ENCODE measurements around the gene TLCD3A. TPM values are rescaled to one million over a fixed set of nuclear protein-coding genes. Genes with fewer than 3 reads are reported as not detected.
"Not testable (repeated sequence)": the region's sequence is repeated elsewhere in the genome, so short reads cannot be mapped to it uniquely, and the experiment has no call there.

TLCD3A gene
- total RNA-seq, 2 donors from 2014 or later, result 7.3 to 15.9 TPM

DNA sequence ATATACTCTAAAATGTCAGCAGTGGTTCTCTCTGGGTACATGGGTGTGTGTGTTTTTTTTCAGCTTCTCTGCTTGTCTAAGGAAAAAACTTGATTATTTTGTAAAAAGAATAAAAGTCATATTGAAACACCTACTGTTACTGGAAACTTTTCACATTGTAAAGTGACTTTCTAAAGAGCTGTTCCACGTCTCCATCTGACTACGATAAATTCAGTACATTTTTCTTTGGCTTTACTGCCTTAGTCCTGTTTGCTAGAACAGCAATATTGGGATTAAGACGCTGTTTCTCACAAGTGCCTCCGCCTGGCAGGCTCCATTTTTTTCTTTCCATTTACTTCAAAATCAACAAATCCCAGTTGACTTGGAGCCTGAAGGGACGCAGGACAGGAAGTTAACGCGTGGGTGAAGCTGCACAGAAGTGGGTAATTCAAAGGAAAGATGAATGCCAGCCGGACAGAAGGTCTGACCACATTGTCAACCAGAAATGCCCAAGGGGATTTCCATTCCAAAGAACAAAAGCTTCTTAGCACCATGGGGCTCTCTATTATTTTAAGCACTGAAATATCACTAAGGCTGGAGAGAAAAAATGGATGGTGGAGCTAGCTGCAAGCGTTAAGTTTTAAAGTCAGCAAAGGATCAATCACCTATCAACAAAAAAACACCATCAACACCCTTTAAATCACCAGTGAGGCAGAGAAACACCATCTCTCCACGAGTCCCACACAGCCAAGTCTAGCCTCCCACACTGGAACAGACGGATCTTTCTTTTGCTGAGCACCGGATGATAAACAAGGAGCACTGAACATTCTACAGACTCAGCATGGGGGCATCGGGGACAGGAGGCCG lies 41.3 kb downstream of the TLCD3A start:
- DNase-seq (ENCODE audit: low spot score), result no peak
- Histone ChIP-seq H3K9me3 (no peaks in the 10 kb centered on the region), H3K4me3 (no peak overlapping the region), H3K4me1 (ENCODE audit: control insufficient read depth in 1 of 2, low read depth in 2 of 2) (no peaks in the 10 kb centered on the region), H3K27ac (no peak overlapping the region), H3K27me3 (replicated peaks; ENCODE audit: insufficient read depth) (no peaks in the 10 kb centered on the region), H3K36me3 (peaks cover 72% of the 10 kb centered on the region)
- no peak for TF ChIP-seq CTCF (IDR thresholded peaks at IDR 0.05)
- no peak for ATAC-seq (ENCODE audit: insufficient number of reproducible peaks, low FRiP score, low read depth)

- H3K36me3 ChIP-seq, result peaks cover 67% of the 10 kb centered on the region
- H3K27ac ChIP-seq, result no peak overlapping the region
- no peaks in the 10 kb centered on the region for H3K4me1 ChIP-seq (ENCODE audit: control insufficient read depth in 1 of 2, low read depth in 2 of 2)
- no peak for DNase-seq (ENCODE audit: low spot score)
- no peaks in the 10 kb centered on the region for H3K27me3 ChIP-seq (replicated peaks; ENCODE audit: insufficient read depth)
- H3K9me3 ChIP-seq, result no peaks in the 10 kb centered on the region
- no peak for ATAC-seq (ENCODE audit: insufficient number of reproducible peaks, low FRiP score, low read depth)
- H3K4me3 ChIP-seq, result no peak overlapping the region
- TF ChIP-seq CTCF (IDR thresholded peaks at IDR 0.05), result no peak
These were observed 41.9 kb downstream of the TLCD3A start for GRCh38 chr17:774313-774584.

DNA sequence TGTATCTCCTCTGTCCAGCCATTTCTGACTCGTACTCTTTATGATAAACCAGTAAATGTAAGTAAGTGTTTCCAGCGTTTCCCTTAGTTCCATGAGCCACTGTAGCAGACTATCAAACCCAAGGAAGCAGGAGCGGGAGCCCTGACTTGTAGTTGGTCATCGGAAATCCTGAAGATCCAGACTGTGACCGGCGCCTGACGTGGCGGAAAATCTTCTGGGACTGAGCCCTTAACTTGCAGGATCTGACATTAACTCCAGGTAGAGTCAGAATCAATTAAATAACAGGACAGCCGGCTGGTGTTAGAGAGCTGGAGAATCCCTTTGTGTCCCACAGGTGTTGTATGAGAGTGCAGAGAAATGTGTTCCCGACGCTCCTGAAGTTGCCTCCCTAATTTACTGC lies 45.7 kb downstream of the TLCD3A start:
- Histone ChIP-seq H3K36me3 (peaks cover 49% of the 10 kb centered on the region), H3K9me3 (no peaks in the 10 kb centered on the region), H3K27ac (no peak overlapping the region), H3K4me1 (ENCODE audit: control insufficient read depth in 1 of 2, low read depth in 2 of 2) (peaks cover 10 to 11% of the 10 kb centered on the region in 2 donors), H3K4me3 (no peak overlapping the region), H3K27me3 (replicated peaks; ENCODE audit: insufficient read depth) (no peaks in the 10 kb centered on the region)
- ATAC-seq (ENCODE audit: insufficient number of reproducible peaks, low FRiP score, low read depth) (no peak), DNase-seq (ENCODE audit: low spot score) (no peak)
- no peak for TF ChIP-seq CTCF (IDR thresholded peaks at IDR 0.05)

GRCh38 chr17:781805-782731 lies 49.7 kb downstream of the TLCD3A start, which contains the start of the genes GLOD4 and MRM3:
Gene GLOD4 (minus strand): TSS chr17:782280. CDS start chr17:782255, 25 bp downstream.
Gene MRM3 (plus strand): TSS chr17:782353. CDS start chr17:782379, 26 bp downstream.
- peak; percentile 94 for ATAC-seq (ENCODE audit: insufficient number of reproducible peaks, low FRiP score, low read depth)
- peaks cover 15% of the 10 kb centered on the region for H3K36me3 ChIP-seq
- peak; percentile 26 for TF ChIP-seq CTCF (IDR thresholded peaks at IDR 0.05)
- peak within 1 kb of the TSS; percentile 82 for H3K4me3 ChIP-seq
- peak within 1 kb of the TSS; percentile 62 to 80 for H3K27ac ChIP-seq
- H3K27me3 ChIP-seq (replicated peaks; ENCODE audit: insufficient read depth), result no peaks in the 10 kb centered on the region
- DNase-seq (ENCODE audit: low spot score), result peak; percentile 81
- H3K4me1 ChIP-seq (ENCODE audit: control insufficient read depth in 1 of 2, low read depth in 2 of 2), result peaks cover 18 to 25% of the 10 kb centered on the region in 2 donors
- no peaks in the 10 kb centered on the region for H3K9me3 ChIP-seq

- peaks cover 17% of the 10 kb centered on the region for H3K36me3 ChIP-seq
- no peak for DNase-seq (ENCODE audit: low spot score)
- no peak for ATAC-seq (ENCODE audit: insufficient number of reproducible peaks, low FRiP score, low read depth)
- H3K4me3 ChIP-seq, result no peak overlapping the region
- no peaks in the 10 kb centered on the region for H3K9me3 ChIP-seq
- no peaks in the 10 kb centered on the region for H3K27me3 ChIP-seq (replicated peaks; ENCODE audit: insufficient read depth)
- no peak for TF ChIP-seq CTCF (IDR thresholded peaks at IDR 0.05)
- peaks cover 18 to 25% of the 10 kb centered on the region in 2 donors for H3K4me1 ChIP-seq (ENCODE audit: control insufficient read depth in 1 of 2, low read depth in 2 of 2)
- H3K27ac ChIP-seq, result no peak overlapping the region
These were observed 51.7 kb downstream of the TLCD3A start for GRCh38 chr17:784143-784542.

- not testable (repeated sequence) for H3K4me3 ChIP-seq; ATAC-seq (ENCODE audit: insufficient number of reproducible peaks, low FRiP score, low read depth); DNase-seq (ENCODE audit: low spot score); H3K27ac ChIP-seq; H3K27me3 ChIP-seq (replicated peaks; ENCODE audit: insufficient read depth); H3K9me3 ChIP-seq
- peaks cover 18 to 25% of the 10 kb centered on the region in 2 donors for H3K4me1 ChIP-seq (ENCODE audit: control insufficient read depth in 1 of 2, low read depth in 2 of 2)
- peaks cover 23% of the 10 kb centered on the region for H3K36me3 ChIP-seq
These were observed 53.5 kb downstream of the TLCD3A start for GRCh38 chr17:785901-786300.
